Coronary artery (tissue), 2 donors: ENCODE results near the gene TEPSIN.

Source experiments
- DNase-seq: peaks from one replicate; pipeline ENCODE4 v3.0.0-alpha.2; 2017; ENCODE audit warnings: low spot score
- H3K27ac ChIP-seq, 2 donors: fragments of 200-600 bp; sonication (generic); one replicate each; pipeline ENCODE4 v1.5.1; 2016 to 2019
- H3K4me3 ChIP-seq: fragments of 200-600 bp; sonication (generic); 2 replicates; pipeline ENCODE4 v1.5.1; 2016; ENCODE audit warnings: mild to moderate bottlenecking, moderate library complexity
- TF ChIP-seq, protein P1 (sequence below): fragments of 200-600 bp; sonication (generic); IDR thresholded peaks from one replicate; pipeline ENCODE4 v1.5.1; 2019; ENCODE audit warnings: antibody characterized with exemption

TEPSIN gene

GRCh38 chr17:81196505-81197408 is 42.1 kb downstream of the TEPSIN start:
- Histone ChIP-seq H3K4me3 (no peak overlapping the region), H3K27ac (no peak overlapping the region)
- TF ChIP-seq, protein P1, sequence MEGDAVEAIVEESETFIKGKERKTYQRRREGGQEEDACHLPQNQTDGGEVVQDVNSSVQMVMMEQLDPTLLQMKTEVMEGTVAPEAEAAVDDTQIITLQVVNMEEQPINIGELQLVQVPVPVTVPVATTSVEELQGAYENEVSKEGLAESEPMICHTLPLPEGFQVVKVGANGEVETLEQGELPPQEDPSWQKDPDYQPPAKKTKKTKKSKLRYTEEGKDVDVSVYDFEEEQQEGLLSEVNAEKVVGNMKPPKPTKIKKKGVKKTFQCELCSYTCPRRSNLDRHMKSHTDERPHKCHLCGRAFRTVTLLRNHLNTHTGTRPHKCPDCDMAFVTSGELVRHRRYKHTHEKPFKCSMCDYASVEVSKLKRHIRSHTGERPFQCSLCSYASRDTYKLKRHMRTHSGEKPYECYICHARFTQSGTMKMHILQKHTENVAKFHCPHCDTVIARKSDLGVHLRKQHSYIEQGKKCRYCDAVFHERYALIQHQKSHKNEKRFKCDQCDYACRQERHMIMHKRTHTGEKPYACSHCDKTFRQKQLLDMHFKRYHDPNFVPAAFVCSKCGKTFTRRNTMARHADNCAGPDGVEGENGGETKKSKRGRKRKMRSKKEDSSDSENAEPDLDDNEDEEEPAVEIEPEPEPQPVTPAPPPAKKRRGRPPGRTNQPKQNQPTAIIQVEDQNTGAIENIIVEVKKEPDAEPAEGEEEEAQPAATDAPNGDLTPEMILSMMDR: no peak
- DNase-seq: no peak

GRCh38 chr17:81195941-81196495 is 42.8 kb downstream of the TEPSIN start:
- no peak for DNase-seq
- no peak overlapping the region for H3K4me3 ChIP-seq
- H3K27ac ChIP-seq: no peak overlapping the region
- TF ChIP-seq, protein P1: no peak

GRCh38 chr17:81194941-81195901 is 43.6 kb downstream of the TEPSIN start:
- no peak overlapping the region for H3K4me3 ChIP-seq
- DNase-seq: no peak
- TF ChIP-seq, protein P1: no peak
- H3K27ac ChIP-seq: no peak overlapping the region

DNA sequence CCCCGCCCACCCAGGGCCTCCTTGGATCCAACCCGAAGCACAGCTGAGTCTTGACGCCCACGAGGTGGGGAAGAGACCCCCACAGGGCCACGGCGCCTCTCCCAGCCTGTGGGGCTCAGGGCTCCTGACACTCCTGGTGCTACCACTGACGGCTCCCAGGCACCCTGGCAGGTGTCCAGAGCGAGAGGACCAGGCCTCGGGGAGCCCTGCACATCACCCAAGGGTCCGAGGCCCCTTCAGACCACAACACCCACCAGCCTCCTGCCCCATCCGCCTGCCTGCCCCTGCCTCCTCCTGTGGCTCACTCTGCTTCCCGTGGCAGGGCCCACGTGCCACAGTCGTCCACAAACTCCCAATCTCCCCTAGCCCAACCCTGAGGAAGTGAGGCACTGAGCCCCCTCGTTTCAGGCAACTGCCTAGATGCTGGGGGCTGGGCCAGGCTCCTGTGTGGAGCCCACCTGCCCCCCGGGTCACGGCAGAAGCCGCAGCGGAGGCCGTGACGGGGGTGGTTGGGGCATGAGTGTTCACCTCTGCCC is 44.6 kb downstream of the TEPSIN start:
- Histone ChIP-seq H3K27ac (no peak overlapping the region), H3K4me3 (no peak overlapping the region)
- TF ChIP-seq, protein P1: no peak
- DNase-seq: no peak

GRCh38 chr17:81193470-81194224 is 45.2 kb downstream of the TEPSIN start:
- DNase-seq: no peak
- no peak overlapping the region for H3K4me3 ChIP-seq
- TF ChIP-seq, protein P1: no peak
- no peak overlapping the region for H3K27ac ChIP-seq

- no peak for DNase-seq
- TF ChIP-seq, protein P1: no peak
- H3K27ac ChIP-seq: no peak overlapping the region
Measured at GRCh38 chr17:81193051-81193410, 45.8 kb downstream of the TEPSIN start.

More at GRCh38 chr17:81193051-81193410, 45.8 kb downstream of the TEPSIN start:
- H3K4me3 ChIP-seq: no peak overlapping the region
